NCI-H2196 (cell line): Measurements from ENCODE around the gene SDK1.
"Not testable (repeated sequence)": the region's sequence is repeated elsewhere in the genome, so short reads cannot be mapped to it uniquely, and the experiment has no call there.

Experiments used
- DNase-seq: peaks from one replicate; lab custom pipeline; 2025; ENCODE audit not compliant: unreplicated experiment; lab: John Stamatoyannopoulos, UW

Gene SDK1

DNA sequence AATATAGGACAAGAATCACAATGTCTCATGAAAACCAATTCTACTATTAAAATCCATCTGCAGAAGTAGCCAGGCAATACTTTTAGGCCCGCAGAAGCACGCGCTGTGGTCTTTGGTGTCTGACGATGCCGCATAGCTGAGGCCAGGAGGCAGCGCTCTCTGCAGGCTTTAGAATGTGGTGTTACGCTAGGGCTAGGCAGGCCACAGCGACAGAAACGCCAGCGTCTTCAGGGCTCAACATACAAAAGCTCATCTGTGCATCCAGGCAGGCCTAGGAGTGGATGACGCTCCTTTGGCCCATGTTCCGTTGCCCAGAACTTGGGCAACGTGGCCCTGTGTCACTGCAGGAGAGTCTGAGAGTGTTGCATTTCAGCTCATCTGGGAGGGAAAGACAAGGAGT is 779.9 kb downstream of the SDK1 start:
- DNase-seq: no peak

DNA sequence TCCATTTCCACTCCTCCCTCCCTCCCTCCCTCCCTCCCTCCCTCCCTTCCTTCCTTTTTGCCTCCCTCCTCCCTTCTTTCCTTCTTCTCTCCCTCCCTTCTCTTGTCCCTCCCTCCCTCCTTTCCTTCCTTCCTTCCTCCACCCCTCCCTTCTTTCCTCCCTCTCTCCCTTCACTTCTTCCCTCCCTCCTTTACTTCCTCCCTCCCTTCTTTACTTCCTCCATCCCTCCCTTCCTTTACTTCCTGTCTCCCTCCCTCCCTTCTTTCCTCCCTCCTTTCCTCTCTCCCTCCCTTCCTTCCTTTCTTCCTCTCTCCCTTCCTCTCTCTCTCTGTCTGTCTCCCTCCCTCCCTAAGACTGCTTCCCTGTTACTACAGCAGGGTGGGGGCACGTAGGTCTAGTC is 782.5 kb downstream of the SDK1 start:
- DNase-seq: no peak

DNA sequence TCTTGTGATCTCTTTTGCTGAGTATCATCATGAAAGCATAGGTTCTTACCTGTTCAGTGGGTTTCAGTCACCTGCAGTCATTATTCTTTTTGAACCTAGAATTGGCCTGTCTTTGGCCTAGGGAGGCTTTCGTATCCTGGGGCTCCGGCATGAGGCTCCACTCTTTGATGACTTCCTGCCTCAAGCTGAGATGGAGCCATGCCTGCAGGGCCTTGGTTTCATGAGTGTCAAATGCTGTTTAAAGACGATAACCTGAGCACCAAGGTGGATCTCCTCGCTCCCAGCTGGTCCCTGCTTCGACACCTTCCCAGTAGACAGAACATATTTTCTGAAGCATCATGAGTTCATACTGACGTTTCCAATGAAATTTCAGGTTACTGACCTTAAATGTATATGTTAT is 783.2 kb downstream of the SDK1 start:
- DNase-seq: no peak

DNA sequence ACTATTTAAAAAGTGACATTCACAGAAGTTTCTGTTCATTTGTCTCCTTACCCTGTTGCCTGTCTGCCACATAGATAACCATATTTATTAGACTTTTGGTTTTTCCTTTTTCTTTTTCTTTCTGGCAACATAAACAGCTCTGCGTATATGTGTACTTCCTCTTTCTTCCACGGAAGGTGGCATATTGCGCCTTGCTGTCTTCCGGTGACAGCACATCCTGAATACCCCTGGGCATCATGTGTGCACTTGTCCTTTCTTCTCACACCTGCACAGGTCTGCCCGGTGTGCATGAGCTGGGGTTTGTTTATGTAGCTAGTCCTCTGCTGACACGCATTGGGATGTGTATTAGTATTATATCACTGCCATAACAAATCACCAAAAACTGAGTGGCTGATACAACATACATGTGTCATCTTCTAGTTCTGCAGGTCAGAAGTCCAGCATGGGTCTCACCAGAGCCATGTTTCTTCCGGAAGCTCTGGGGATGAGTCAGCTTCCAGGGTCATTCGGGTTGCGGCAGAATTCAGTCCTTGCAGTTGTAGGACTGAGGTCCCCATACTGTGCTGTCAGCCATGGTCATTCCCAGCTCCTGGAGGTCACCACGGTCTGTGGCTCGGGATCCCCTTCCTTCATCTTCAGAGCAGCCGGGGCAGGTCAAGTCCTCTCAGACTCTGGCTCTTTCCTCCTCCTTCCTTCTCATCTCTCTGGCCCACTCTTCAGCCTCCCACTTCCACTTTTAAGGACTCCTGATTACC is 785.1 kb downstream of the SDK1 start:
- DNase-seq: no peak

DNA sequence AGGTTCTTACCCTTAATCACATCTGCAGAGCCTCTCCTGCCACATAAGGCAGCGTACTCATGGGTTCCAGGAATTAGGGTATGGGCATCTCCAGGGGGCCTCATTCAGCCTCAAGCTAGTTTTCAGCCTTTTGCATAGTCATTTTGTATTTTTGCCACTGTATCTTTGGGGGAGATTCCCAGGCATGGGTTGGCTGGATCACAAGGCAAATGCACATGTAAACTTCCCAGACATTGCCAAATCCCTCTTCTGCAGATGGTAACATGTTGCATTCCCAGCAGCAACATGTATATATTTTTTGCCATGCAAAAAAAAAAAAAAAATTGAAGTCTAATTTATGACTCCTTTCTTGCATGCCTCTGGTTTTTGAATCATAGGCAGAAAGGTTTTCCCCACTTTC is 785.7 kb downstream of the SDK1 start:
- DNase-seq: no peak

DNA sequence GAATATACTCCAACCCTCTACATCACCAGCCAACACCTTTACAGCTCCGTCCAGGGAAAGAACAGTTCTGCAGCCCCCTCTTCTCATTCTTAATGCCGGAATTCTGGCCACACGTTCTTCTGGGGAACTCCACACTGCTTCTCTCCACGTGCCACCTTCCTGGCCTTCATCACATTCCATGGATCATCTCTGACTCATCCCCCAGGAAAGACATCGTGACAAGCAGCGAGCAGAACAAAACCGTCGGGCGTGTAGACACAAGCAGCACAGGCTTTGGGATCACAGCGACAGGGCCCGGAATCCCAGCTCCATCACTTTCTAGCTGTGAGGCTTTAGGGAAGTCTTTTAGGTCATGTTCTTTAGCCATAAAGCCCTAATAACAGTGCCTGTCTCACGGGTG is 790.7 kb downstream of the SDK1 start:
- DNase-seq: no peak

DNA sequence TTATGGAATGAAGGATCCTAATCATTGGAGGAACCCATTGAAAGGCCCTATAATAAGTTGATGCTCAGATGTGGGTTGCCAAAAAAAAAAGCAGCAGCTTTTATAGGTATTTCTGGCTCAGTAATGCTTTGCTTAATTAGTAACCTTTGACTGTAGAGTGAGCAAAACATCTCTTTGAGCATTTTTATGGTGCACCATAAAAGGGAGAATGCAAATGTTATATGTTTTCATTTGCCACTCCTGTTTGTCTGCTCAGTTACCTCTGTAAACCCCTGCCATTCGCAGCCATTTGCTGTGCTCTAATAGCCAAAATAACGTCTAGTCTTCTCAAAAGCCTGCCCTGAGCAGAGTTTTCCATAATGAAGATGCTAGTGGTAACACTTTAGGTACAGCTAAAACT is 792.0 kb downstream of the SDK1 start:
- DNase-seq: no peak

DNA sequence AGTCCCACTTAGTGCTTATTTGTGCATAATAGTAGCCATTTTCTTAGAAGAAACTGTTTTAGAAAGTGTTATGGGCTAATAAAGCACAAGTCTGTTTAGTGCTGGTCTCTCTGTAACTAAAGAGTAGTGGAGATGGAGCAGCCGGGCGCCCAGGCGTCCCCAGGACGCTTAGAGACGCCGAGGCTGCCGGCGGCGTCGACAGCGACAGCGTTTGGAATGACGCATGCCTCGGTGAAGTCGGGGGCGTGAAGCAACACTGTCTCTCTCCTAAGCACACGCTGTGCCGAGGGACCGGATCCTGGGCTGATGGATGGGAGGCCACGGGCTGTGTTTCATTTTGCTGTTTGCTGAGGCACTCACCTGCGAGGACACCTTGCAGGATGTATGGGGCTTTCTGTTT is 792.4 kb downstream of the SDK1 start:
- DNase-seq: no peak

DNA sequence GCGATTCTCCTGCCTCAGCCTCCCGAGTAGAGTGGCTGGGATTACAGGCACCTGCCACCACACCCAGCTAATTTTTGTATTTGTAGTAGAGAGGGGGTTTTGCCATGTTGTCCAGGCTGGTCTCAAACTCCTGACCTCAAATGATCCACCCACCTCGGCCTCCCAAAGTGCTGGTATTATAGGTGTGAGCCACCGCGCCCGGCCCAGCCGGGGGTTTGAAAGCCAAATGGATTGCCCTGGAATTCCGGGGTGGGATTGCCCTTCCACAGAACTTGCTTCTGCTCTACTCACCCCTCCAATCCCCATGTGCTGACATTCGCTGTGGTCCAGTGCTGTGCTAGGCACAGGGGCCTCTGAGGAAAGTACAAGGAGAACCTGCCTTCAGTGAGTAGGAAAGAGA is 793.1 kb downstream of the SDK1 start:
- not testable (repeated sequence) for DNase-seq

DNA sequence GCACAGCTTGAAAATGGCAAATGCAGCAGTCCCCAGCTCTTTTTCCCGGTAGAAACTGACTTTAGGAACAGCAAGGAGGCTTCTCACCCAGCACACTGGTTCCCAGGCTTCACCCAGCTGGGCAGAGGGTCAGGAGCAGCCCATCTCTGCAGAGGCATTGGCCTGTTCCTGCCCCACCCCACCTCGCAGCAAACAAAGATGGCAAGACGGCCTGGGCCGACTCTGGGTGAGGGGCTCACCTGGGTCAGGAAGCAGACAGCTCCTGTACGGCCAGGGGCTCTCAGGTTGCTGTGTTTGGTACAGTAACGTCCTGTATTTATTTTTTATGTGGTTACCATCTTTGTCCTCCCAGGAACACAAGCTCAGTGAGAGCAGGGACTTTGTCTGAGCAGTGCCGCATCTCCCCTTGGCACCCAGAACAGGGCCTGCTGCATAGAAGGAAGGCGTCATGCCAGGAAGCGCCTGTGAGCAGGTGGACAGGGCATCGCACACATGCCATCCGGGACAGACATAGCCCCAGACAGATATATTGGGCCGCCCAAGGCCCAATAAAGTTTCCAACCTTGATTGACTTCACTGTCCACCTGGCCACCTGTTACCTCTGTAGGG is 796.1 kb downstream of the SDK1 start:
- no peak for DNase-seq

DNA sequence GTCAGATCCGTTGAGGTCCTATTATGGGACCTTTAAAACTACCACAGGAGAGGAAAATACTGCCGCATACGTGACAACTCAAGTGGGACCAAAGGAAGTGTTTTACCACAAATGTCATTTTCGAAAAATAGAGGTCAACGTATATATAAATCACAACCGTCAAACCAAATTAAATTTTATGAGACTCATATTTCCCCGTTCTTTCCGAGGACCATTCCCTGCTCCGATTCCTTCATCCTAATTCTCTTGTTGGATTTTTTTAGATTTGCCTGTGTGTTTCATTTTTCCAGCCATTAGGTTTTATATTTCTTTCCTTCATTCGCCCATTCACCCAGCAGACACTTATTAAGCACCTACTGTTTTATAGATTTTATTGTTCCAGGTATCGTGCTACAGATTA is 797.1 kb downstream of the SDK1 start:
- DNase-seq: no peak

DNA sequence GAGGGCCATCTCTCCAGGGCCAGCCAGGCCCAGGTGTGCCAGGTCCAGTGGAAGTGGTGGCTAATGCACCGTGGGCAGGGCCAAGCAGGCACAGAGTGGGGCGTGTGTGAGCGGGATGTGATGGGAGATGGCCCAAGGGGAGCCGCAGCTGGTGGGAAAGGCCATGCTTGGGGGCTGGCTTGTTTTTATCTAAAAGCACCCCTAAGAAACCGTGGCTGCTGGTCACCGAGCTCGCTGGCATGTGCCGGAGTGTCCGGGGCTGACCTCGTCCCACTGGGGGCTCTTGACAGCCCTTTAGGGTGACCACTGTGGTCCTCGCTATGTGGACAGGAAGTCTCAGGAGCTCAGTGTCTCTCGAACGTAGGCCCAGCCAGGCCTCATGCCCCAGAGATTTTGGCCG is 798.6 kb downstream of the SDK1 start:
- DNase-seq: no peak

DNA sequence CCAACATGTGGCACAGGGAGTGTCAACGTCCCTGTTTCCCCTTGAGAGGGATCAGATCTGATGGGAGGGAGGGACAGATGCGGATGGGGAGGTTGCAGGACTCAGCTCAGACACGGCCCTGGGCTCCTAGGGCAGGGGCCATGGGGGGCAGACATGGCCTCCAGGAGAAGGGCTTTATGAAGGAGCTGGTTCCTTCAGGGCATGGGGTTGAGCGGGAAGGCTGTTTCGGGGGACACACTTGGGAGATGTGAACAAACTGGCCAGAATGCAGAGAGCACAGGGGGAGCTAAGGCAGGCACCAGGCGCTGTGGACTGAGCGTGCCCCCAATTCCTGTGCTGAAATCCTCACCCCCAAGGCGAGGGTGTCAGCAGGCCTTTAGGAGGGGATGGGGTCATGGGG is 799.1 kb downstream of the SDK1 start:
- DNase-seq: no peak

DNA sequence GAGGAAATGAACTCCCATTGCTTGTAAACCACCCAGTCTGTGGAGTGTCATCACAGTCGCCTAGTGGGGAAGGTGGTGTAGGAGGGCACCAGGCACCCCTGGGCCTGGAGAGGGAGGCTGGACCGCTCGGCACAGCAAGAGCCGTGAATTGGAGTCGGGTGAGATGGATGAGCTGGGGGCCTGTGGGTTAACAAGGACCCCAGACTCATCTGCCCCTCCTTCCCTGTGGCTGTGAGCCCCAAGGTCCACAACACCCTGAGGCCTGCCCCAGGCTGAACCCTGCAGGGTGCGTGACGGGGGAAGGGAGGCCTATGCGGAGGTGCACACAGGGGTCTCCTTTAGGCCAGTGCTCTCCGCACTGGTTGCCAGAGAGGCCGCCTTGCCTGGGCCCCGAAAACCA is 799.6 kb downstream of the SDK1 start:
- DNase-seq: no peak

DNA sequence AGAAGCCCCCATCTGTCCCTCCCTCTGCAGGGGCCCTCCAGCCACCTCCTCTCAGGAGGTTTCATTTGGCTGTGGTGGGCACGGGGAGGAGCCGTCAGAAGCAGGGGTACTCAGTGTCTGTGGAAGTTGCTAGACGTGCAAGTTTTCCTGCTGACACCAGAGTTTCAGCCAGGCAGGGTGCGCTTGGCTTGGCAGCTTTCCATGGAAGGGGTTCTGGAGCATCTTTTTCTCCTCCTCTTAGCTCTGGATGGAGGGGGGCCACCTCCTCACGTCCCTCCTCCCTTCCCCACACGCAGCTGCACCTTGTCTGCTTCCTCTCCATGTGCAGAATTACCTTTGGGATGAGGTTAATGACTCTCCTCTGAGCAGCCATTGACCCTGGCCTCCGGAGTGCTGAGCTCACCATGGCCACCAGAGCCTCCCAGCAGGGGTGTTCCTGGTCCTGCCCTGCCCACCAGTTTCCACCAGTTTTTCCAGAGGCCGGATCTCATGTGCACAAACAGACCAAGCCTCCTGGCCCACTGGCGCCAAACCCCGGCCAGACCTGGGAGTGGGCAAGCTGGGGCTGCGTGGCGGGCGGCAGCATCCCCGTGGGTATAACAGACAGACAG is 801.3 kb downstream of the SDK1 start:
- no peak for DNase-seq

DNA sequence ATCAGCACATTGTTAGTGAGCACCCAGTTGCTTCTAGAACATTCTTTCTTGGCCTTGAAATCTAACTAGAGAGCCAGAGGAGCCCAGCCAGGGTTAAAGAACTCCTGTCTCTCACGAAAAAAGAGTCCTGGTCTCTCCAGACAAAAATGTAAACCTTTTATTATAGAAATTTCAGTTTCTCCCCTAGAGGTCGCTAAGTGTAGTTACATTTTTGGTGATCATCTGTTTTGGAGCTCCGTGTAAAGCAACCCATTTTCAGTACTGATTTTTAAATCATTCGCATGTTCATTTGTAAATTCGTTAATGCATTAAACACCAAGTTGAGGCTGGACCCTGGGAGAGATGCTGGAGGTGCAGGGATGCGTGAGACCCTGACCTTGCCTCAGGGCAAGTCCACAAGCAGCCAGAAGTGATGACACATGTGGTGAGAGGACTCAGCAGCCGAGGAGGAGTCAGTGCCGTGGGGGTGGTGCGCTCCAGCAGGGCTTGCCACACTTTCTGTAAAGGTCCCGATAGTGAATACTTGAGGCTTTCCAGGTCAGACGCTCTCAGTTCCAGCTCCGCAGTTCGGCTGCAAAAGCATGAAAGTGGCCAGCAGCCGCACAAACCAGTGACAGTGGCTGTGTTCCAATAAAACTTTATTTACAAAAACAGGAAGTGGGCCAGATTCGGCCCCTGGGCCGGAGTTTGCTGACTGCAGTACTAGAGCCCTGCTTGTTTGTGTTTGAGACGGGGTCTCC is 802.5 kb downstream of the SDK1 start:
- DNase-seq: no peak

DNA sequence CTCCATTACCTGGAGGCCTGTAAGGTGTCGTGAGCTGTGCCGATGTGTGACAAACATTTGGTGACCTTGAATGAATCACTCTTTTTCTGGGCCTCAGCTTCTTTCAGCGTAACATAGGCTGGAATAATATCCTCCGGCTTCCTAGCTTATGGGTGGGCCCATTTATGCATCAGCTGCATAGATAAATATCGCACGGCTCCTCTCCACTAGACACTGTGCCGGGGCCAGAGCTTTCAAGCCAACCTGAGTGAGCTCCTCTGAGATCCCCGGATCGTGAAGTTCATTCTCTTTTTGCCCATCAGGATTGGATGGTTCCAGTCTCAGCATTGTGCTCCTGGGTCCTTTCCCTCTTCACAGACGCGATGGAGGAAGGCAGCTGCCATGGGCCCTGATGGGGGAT is 806.8 kb downstream of the SDK1 start:
- no peak for DNase-seq

DNA sequence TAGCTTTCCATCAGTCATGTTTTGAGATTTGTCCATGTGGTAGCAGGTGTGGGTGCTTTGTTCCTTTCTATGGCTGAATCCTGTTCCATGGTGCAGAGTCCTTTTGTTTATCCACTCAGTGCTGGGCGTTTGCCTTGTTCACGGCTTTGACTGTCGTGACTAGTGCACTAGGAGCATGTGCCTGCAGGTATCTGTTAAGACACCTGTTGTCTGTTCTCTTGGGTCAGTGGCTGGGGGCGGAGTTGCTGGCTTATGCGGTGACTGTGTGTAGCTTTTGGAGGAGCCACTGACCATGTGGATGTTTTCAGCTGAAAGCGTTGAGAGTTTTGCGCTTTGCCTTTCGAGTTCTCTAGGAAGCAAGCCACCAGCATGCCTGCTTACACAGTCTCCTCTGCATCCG is 807.9 kb downstream of the SDK1 start:
- DNase-seq: no peak

DNA sequence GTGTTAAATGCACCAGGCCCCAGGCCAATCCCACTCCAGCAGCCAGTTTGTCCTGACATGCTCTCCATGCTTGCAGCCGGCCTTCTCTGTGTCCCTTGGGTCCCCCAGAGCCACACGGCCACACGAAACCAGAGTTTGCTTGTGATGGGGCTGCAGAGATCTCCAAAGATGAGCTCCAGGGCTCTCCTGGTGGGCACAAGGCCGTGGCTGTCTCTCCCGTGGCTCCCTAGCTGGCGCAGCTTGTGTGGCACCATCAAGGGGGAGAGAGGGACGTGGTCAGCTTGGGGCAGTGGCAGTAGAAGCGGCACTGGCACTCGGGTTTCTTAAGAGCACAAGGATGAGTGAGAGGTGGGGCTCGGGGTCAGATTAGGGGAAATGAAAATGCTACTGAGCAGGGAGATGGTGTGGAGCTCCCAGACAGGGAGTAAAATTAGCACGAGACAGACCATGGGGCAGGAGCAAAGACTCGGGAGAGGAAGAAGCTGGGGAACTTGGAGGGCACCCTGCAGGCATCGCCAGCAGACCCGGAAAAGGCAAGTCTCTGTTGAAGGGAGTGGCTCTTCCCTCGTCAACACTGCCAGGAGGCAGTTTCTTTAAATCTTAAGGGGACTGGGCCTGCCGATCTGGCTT is 808.5 kb downstream of the SDK1 start:
- DNase-seq: no peak

DNA sequence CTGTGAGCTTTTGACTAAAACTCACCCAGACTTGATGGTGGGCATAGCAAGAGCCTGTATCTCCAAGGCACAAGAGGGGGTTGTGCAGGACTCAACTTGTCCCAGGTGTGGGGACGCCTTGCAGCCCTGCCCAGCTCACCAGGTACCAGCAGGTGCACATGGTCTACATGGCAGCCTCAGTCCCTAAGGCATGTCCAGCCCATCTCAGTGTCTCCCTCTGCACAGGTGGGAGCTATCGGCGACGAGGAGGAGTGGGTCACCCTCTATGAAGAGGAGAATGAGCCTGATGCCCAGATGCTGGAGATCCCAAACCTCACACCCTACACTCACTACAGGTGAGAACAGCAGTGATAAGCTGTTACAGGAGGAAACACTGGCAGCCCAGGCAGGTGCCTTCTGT is 809.4 kb downstream of the SDK1 start:
- no peak for DNase-seq

DNA sequence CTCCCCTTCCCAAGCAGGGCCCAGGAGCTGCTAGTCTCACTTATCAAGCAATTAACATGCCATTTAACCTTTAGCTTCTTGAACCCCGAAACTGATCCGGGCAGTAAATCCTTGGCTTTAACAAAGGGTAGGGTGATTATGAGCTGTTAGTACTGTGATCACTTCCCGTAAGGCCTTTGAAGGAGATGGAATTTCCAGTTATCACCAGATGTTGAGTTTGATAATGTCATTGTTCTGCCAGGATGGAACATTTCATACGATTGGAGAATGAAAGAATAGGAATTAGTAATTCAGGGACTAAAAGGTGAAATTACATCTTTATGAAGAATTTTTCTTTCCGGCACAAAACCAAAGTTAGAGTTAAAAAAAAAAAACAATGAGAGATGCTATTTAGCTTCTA is 810.1 kb downstream of the SDK1 start:
- no peak for DNase-seq

DNA sequence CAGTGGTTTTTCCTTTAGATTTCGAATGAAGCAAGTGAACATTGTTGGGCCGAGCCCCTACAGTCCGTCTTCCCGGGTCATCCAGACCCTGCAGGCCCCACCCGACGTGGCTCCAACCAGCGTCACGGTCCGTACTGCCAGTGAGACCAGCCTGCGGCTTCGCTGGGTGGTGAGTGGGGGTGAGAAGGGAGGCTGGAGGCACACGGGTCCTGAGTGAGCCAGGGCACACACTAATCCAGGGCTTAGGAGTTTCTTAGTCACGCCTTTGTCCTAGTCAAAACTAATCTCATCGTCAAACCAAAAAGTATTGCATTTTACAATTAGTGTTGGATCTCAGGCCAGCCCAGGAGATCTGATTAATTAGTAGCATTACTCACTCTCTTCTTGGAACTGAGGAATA is 812.2 kb downstream of the SDK1 start:
- no peak for DNase-seq
